HUES64 (cell line): ENCODE data around the gene FAM186B.
A peak's percentile ranks its signal among the peaks of the same experiment; 100 is the strongest.

Experiments used
- H3K27ac ChIP-seq: 2 replicates; pipeline ENCODE4 v1.7.0; 2013; ENCODE audit warnings: low read depth, low read length, inconsistent platforms
- H3K27me3 ChIP-seq: 2 replicates; pipeline ENCODE4 v1.6.1; 2013; ENCODE audit warnings: mild to moderate bottlenecking, low read length; ENCODE audit not compliant: insufficient read depth
- H3K36me3 ChIP-seq: 2 replicates; pipeline ENCODE4 v1.6.1; 2013; ENCODE audit warnings: mild to moderate bottlenecking, low read length; ENCODE audit not compliant: insufficient read depth
- H3K4me1 ChIP-seq: 2 replicates; pipeline ENCODE4 v1.6.1; 2013; ENCODE audit warnings: mild to moderate bottlenecking, low read length, moderate library complexity; ENCODE audit not compliant: insufficient read depth
- H3K4me3 ChIP-seq: 2 replicates; pipeline ENCODE4 v1.5.1; 2013; ENCODE audit warnings: mild to moderate bottlenecking, low read length, moderate library complexity
- H3K9ac ChIP-seq: 2 replicates; pipeline ENCODE4 v1.6.1; 2013; ENCODE audit warnings: mild to moderate bottlenecking, low read depth, low read length
- H3K9me3 ChIP-seq: 2 replicates; pipeline ENCODE4 v1.6.1; 2013; ENCODE audit warnings: low read depth, low read length; ENCODE audit not compliant: insufficient read depth
- WGBS: fragments of 150-250, 120-280 bp; methylation state at CpG from one replicate; pipeline ENCODE4 v1.1.7; 2013; ENCODE audit warnings: missing lambda C conversion rate; 5-methylcytosine and 5-hydroxymethylcytosine counted together

FAM186B gene

GRCh38 chr12:49633703-49634345 is 28.4 kb upstream of the FAM186B start:
- Histone ChIP-seq H3K4me3 (no peak overlapping the region), H3K27me3 (no peaks in the 10 kb centered on the region), H3K36me3 (peaks cover 19% of the 10 kb centered on the region; the same call in 1 of the 2 replicates), H3K9me3 (no peaks in the 10 kb centered on the region), H3K27ac (no peak overlapping the region), H3K9ac (no peak overlapping the region), H3K4me1 (peaks cover 7% of the 10 kb centered on the region; the same call in 1 of the 2 replicates)
- WGBS = 88% methylated on average over 2 of the region's 2 CpGs

GRCh38 chr12:49632986-49633702 is 27.7 kb upstream of the FAM186B start:
- no peak overlapping the region for H3K27ac ChIP-seq
- peaks cover 12% of the 10 kb centered on the region; the same call in 1 of the 2 replicates for H3K36me3 ChIP-seq
- H3K4me1 ChIP-seq = peaks cover 7% of the 10 kb centered on the region; the same call in 1 of the 2 replicates
- no peak overlapping the region for H3K9ac ChIP-seq
- no peaks in the 10 kb centered on the region for H3K9me3 ChIP-seq
- no peak overlapping the region for H3K4me3 ChIP-seq
- WGBS = 96% methylated on average over 8 of the region's 8 CpGs
- no peaks in the 10 kb centered on the region for H3K27me3 ChIP-seq

GRCh38 chr12:49632401-49632800 is 27.0 kb upstream of the FAM186B start:
- H3K9me3 ChIP-seq = no peaks in the 10 kb centered on the region
- H3K9ac ChIP-seq = no peak overlapping the region
- no peaks in the 10 kb centered on the region for H3K27me3 ChIP-seq
- H3K4me1 ChIP-seq = peaks cover 4% of the 10 kb centered on the region; the same call in 1 of the 2 replicates
- H3K4me3 ChIP-seq = no peak overlapping the region
- 92% methylated on average over 9 of the region's 9 CpGs for WGBS
- H3K36me3 ChIP-seq = peaks cover 7% of the 10 kb centered on the region; the same call in 1 of the 2 replicates
- H3K27ac ChIP-seq = no peak overlapping the region

GRCh38 chr12:49631336-49631907 is 26.0 kb upstream of the FAM186B start:
- Histone ChIP-seq H3K36me3 (peaks cover 7% of the 10 kb centered on the region; the same call in 1 of the 2 replicates), H3K9me3 (no peaks in the 10 kb centered on the region), H3K4me1 (no peaks in the 10 kb centered on the region), H3K27me3 (no peaks in the 10 kb centered on the region), H3K27ac (no peak overlapping the region), H3K4me3 (no peak overlapping the region), H3K9ac (no peak overlapping the region)
- WGBS = 96% methylated on average over 4 of the region's 6 CpGs

GRCh38 chr12:49627752-49628360 is 22.4 kb upstream of the FAM186B start:
- peaks cover 6% of the 10 kb centered on the region for H3K4me1 ChIP-seq
- H3K9me3 ChIP-seq = no peaks in the 10 kb centered on the region
- no peak overlapping the region for H3K4me3 ChIP-seq
- no peak overlapping the region for H3K9ac ChIP-seq
- H3K27ac ChIP-seq = no peak overlapping the region
- 94% methylated on average over 3 of the region's 3 CpGs for WGBS
- no peaks in the 10 kb centered on the region for H3K27me3 ChIP-seq
- no peaks in the 10 kb centered on the region for H3K36me3 ChIP-seq

GRCh38 chr12:49626836-49627235 is 21.4 kb upstream of the FAM186B start:
- no peaks in the 10 kb centered on the region for H3K9me3 ChIP-seq
- no peak overlapping the region for H3K9ac ChIP-seq
- H3K27ac ChIP-seq = no peak overlapping the region
- peaks cover 7% of the 10 kb centered on the region for H3K4me1 ChIP-seq
- 83% methylated on average over 1 of the region's 1 CpG for WGBS
- no peaks in the 10 kb centered on the region for H3K27me3 ChIP-seq
- H3K36me3 ChIP-seq = no peaks in the 10 kb centered on the region
- H3K4me3 ChIP-seq = no peak overlapping the region

GRCh38 chr12:49626169-49626835 is 20.9 kb upstream of the FAM186B start:
- H3K27me3 ChIP-seq = peaks cover 5% of the 10 kb centered on the region
- no peak overlapping the region for H3K27ac ChIP-seq
- no peak overlapping the region for H3K9ac ChIP-seq
- 88% methylated on average over 6 of the region's 6 CpGs for WGBS
- H3K4me3 ChIP-seq = no peak overlapping the region
- no peaks in the 10 kb centered on the region for H3K9me3 ChIP-seq
- peaks cover 12% of the 10 kb centered on the region for H3K4me1 ChIP-seq
- H3K36me3 ChIP-seq = no peaks in the 10 kb centered on the region

GRCh38 chr12:49624921-49625577 is 19.6 kb upstream of the FAM186B start:
- Histone ChIP-seq H3K36me3 (no peaks in the 10 kb centered on the region), H3K9ac (no peak overlapping the region), H3K4me1 (peaks cover 13% of the 10 kb centered on the region), H3K9me3 (no peaks in the 10 kb centered on the region), H3K4me3 (no peak overlapping the region), H3K27ac (no peak overlapping the region), H3K27me3 (peaks cover 10% of the 10 kb centered on the region)
- WGBS = 86% methylated on average over 4 of the region's 4 CpGs

GRCh38 chr12:49623142-49623904 is 17.9 kb upstream of the FAM186B start, which contains the start of gene PRPF40B:
TSS of gene PRPF40B (plus strand) at chr12:49623561. CDS start at chr12:49623591, 30 bp downstream.
- WGBS = 1% methylated on average over 73 of the region's 76 CpGs
- Histone ChIP-seq H3K36me3 (no peaks in the 10 kb centered on the region), H3K4me1 (peaks cover 15% of the 10 kb centered on the region), H3K4me3 (peak within 1 kb of the TSS; percentile 84), H3K27me3 (peaks cover 10% of the 10 kb centered on the region), H3K9me3 (no peaks in the 10 kb centered on the region), H3K9ac (peak within 1 kb of the TSS; percentile 67), H3K27ac (peak within 1 kb of the TSS; percentile 79)
